CD4-positive, alpha-beta T cell treated with Interferon alpha-2 for 1 hour (primary cell): ENCODE results near the gene MAP3K21.

Source experiments
- DNase-seq, 2 donors: peaks; one replicate each; pipeline ENCODE4 v3.0.0-alpha.2; 2020 to 2022

MAP3K21 gene

DNA sequence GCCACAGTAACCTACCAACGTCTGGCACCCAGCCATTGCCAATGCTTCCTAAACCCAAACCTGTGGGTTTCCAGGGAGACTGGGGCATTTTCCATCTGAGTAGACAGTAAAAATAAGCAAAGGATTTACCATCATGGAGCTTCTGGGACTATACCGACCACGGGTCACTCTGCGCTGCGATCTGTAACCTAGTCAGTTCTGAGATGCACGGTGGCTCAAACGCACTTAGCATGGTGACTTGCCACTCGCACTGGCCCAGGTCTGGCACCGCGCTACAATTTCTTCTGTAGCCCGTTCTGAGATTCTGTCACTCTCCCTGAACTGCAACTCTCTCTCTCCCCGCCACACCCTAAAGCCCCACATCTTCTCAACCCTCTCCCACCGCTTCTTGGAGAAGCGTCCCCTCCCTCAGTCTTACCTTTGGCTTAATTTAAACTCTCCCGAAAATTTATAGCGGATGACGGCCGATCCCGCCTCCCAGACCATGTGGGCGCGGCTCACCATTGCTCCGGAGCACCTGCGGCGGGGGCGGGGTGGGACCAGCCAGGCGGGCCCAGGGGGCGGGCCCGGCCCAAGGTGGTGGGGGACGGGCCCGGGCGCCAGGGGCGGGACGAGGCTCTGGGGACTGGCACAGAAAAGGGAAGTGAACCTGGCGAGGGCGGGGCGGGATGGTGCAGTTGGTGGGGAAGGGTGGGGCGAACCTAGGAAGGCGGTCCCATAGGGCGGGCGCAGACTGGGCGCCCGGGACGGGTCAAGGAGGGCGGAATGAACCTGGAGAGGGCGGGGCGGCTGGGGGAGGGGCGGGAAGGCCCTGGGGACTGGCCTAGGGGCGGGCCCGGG is 493 bp upstream of the MAP3K21 start:
- DNase-seq, result peak; percentile 94

DNA sequence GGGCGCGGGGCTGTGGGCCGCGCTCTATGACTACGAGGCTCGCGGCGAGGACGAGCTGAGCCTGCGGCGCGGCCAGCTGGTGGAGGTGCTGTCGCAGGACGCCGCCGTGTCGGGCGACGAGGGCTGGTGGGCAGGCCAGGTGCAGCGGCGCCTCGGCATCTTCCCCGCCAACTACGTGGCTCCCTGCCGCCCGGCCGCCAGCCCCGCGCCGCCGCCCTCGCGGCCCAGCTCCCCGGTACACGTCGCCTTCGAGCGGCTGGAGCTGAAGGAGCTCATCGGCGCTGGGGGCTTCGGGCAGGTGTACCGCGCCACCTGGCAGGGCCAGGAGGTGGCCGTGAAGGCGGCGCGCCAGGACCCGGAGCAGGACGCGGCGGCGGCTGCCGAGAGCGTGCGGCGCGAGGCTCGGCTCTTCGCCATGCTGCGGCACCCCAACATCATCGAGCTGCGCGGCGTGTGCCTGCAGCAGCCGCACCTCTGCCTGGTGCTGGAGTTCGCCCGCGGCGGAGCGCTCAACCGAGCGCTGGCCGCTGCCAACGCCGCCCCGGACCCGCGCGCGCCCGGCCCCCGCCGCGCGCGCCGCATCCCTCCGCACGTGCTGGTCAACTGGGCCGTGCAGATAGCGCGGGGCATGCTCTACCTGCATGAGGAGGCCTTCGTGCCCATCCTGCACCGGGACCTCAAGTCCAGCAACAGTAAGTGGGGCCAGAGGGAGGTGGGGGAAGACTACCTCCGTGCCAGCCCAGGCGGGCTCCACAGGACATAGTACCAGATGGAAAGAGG is 808 bp downstream of the MAP3K21 start:
- peak; percentile 5 to 27 for DNase-seq

DNA sequence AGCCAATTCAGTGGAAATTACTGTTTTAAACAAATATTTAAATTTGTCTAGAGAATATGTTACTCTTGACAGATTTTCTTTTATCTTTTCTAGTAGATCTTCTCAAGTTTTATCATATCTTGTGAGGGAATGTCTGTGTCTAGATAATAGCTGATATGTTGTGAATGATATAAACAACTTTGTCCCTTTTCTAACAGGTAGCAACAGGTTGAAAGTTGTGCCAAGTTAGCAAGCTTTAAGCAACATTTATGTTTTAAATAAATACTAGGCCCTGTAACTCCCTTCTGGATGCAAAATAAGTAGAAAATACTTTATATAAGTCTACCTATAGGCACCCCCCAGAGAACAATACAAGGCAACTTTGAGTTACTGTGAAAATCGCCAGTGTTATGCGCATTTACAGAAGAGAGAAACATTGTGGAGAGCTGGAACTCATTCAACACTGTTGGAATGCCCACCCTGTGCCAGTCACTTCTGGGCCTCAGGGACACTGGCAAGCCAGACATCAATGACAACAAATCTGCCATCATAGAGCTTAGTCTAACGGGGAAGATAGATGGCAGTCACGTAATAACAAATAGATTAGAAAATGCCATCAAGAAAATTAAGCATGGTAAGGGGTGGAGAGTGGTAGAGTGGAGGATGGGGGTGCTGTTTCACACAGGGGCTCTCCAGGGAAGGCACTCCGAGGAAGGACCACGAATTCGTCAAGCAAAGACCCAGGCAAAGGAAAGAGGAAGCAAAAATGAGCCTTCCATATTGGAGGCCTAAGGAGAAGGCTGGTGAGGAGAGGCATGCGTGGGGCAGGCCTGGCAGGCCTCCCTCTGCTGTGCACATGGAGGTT is 4.4 kb downstream of the MAP3K21 start:
- no peak for DNase-seq

DNA sequence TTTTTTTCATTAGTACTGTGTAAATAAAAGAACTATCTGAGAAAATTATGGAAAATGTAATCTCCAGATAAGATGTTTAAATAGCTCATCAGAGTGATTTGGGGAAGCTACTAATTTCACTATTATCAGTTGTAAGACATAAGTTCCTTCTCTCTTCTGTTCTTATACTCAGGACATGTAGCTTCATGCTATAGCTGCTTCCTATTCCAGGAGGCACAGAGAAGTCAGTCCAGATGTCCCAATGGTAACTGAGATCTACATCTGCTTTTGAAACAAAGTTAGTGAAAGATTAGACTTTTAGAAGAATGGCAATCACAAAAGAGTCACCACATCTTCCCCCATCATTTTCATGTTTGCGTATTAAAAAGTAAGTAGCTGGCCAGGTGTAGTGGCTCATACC is 5.6 kb downstream of the MAP3K21 start:
- no peak for DNase-seq

DNA sequence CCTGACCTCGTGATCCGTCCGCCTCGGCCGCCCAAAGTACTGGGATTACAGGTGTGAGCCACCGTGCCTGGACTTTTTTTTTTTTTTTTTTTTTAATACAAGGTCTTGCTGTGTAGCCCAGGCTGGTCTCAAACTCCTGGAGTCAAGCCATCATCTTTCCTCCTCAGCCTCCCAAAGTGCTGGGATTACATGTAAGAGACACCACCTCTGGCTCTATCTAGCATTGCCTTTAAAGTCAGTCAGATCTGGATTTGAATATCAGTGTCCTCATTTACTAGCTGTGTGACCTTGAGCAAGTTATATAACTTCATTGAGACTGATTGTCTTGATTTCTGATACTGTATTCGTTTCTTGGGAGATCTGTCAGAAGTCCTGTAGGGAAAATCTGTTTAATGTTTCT is 6.6 kb downstream of the MAP3K21 start:
- no peak for DNase-seq

DNA sequence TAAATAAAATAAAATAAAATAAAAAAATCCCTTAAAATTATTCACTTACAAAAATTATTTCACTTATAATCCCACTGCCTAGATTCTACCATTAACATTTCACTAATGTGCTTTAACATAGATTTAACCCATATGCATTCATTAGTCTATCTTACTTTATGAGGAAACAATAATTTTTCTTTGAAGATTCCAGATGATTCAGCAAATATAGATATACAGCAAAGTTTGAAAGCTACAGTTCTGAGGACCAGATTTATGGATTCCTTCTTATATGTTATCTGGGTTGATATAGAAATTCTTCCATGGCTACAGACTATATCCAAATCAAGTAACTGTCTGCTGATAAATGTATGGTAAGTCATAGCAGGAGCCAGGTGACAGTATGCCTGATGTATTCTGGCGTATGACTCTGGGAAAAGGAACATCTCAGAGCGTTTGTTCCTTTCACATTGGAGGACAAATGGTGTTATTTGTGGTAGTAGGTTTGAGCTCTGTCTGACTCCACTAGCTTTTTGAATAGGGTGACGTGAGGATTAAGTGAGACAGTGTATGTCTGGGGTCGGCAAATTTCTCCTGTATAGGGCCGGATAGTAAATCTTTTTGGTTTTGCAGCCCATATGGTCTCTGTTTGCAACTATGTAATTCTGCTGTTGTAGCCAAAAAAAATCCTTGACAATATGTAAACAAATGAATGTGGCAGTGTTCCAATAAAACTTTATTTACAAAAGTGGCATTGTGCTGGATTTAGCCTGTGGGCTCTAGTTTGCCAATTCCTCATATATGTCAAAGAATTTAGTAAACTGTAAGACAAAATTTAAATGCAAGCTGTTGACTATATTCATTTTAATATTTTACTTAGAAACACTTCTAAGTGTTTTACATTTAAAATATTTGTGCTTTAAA is 9.3 kb downstream of the MAP3K21 start:
- DNase-seq, result no peak

DNA sequence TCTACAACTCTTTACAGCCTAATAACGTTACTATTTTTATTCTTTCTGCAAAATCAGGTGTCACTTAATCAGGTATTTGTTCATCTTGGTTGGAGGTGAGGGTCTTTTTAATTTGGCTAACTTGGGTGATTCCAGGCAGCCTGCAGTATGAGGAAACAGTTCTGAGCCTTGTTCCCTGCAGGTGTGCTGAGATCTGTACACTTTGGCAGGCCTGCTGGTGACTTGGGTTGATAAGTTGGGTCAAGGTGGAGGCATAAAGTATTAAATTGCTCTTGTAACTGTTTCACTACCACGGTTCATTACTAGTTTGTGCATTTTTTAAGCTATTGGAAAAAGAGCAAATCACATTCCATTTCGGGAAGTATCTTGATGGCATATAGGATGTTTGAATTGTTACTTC is 10.0 kb downstream of the MAP3K21 start:
- no peak for DNase-seq

DNA sequence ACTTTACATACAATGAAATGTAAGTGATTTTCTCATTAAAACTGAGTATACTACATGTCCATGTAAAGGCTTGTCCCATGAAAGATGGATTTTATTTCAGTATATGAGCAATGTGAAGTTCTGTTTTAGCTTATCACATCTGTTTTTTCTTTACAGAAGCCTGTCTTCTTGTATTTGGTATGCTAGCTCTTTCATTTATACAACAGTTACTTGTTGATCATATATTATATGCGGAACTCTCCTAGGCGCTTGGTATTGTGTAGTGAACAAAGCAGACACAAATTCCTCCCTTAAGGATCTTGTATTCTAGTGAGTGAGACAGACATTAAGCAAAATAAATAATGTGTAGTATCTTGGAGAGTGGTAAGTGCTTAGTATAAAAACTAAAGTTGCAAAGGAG is 10.6 kb downstream of the MAP3K21 start:
- no peak for DNase-seq

DNA sequence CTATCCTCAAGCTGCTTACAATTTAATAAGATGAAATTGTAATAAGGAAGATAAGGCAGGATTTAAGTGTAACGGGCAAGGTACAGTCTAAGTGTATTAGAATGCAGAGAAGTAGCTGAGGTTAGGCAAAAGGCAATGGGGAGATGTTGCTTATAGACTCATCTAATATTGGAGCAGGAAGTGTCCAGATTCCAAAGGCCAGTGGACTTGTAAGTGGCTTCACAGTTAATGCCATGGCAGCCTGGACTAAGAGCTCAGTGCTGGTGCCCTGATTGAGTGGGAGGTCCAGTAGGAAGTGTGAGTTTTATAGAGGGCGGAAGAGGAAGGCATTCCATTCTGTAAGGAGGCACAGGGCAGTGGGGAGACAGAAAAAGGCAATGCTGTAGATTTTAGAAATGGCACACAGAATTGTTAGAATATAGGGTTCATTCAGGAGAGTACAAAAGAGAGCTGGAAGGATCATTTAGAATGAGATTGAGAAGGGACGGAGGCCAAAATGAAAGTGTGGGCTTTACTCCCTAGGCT is 12.6 kb downstream of the MAP3K21 start:
- DNase-seq, result no peak

DNA sequence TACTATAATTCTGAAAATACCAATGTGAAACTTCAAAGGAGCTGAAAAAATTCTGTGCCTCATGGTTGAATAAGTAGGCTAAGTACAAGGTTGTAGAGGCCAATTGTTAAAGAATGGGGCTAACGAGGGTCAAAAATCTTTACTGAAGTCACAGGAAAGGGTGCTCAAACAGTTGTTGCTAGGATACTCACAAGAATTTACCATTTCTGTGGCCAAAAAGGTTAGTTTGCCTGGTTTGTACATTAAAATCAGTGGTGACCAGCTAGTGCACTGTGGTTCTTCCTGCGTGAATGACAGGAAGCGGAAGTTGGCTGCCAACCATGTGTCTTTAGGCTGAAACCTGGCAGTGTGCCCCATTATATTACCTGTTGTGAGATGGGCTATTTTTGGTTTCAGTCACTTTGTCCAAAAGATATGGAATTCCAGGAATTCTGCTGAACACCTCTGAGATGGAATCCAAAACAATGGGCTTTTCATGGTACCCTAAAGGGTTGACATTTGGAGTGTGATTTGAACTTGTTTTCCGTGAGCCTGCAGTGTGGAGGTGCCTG is 13.5 kb downstream of the MAP3K21 start:
- no peak for DNase-seq

DNA sequence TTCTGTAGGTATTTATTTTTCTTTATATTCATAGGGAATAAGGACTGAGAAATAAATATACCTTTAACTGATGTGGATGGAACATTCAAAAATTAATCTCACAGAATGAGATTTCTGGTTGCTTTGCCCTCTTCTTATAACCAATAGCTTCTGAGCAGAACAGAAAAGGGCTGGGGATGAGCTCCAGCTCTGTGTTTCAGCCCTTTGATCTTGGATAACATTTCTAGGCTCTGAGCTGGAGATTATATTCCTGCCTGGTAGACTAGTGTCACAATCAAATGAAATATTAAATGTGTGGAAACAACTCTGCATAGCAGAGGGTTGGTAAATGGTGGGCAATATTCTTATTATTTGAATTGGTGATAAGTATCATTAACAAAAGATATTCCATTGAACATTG is 14.6 kb downstream of the MAP3K21 start:
- no peak for DNase-seq

DNA sequence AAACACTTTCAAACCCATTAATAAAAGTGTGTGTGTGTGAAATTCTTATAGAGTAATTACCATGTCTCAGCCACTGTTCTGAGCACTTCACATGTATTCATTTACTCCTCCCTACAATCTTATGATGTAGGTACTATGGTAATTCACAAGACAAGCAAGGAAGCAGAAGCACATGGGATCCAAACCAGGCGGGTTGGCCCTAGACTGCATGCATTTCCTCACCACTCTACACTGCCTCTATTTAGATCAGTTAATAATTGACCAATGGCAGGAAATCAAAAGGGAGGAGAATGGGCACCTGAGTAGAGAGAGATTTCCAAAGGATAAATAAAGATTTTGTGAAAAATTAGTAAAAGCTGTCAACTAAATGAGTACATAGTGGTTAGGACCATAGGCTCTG is 15.7 kb downstream of the MAP3K21 start:
- DNase-seq, result no peak

DNA sequence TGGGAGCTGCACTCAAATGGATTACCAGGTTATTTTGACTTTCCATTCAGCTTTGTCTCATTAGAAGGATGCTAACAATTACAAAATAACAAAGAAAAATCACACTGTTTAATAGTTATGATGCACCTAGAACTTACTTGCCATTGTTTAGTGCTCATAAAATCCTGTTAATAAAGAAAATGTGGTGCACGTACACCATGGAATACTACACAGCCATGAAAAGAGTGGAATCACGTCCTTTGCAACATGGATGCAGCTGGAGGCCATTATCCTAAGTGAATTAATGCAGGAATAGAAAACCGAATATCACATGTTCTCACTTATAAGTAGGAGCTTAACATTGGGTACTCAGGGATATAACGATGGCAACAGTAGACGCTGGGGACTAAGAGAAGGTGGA is 19.8 kb downstream of the MAP3K21 start:
- DNase-seq, result no peak

DNA sequence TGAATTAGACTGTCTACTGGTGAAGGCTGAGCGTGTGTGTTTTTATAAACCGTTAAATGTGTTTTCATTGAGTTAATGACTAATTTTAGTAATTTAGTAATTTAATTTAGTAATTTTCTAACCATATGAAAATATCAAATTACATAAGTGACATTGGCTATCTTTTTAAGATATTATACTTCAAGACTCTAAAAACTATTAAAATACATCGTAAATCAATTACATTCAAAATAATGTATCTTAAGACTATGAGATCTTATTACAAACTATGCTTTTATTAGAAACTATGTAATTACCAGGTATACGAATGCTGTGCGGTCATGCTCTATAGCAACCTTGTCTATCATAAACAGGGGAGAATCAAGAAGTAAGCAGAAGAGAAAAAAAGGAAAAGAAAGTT is 21.6 kb downstream of the MAP3K21 start:
- no peak for DNase-seq

DNA sequence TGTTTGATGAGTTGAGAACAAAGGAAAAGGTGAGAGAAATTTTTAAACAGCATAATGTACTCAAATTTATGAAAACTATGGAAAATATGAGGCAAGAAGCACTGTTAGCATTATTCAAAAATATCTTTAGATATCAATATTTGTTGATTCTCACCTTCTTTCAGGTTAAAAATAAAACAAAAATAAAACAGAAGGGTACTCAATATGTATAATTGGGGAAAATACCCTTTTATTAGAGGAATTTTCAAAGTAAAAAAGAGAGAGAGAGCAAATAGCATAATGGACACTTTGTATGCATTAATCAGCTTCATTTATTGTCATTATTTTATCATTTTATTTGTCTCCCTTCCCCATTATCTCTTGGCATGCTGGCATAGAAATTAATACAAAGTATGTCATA is 27.5 kb downstream of the MAP3K21 start:
- DNase-seq, result no peak

DNA sequence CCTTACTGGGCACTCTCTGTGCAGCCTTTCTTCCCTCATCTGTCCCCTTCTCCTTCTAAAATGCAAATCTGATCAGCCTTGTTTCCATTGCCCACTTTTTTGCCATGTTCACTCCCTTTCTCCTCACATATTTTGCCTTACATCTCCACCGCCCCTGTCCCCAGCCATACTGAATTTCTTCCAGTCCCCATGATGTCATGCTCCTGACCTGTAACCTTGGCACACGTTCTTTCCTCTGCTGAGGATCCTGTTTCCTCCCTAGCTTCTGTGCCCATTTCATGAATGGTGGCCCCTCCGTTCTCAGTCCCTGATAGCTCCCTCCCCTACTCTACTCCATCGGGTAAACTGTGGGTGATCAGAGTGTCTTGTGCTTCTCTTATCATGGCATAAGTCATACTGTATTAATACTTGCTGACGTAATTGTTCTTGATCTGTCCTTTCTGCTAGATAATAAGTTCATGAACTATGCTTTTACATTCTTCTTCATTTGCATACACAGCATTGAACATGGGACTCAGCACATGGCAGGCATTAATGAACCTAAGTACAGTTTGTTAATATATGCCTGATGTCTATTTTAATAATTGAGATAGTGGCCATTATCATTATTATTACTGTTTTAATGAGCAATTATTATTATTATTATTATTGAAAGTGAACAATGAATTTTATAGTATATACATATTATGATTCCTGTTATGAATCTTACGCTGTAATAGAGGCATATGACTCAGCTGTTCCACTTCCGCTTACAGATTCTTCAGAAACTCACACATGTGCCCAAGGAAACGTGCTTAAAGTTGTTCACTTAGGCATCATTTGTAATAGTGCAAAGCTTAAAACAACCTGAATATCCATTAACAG is 28.5 kb downstream of the MAP3K21 start:
- peak in 1 of 2 donors; percentile 13 for DNase-seq

DNA sequence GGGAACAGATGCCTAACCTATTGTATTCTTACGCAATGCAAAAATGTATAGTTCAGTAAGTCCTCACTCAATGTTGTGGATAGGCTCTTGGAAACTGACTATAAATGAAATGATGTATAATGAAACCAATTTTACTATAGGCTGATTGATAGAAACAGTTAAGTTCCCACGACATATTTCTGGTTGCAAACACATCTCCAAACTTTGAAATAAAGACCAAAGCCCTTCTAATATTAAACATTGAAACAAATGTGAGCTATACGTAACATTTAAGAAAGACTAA is 29.1 kb downstream of the MAP3K21 start:
- DNase-seq, result no peak

DNA sequence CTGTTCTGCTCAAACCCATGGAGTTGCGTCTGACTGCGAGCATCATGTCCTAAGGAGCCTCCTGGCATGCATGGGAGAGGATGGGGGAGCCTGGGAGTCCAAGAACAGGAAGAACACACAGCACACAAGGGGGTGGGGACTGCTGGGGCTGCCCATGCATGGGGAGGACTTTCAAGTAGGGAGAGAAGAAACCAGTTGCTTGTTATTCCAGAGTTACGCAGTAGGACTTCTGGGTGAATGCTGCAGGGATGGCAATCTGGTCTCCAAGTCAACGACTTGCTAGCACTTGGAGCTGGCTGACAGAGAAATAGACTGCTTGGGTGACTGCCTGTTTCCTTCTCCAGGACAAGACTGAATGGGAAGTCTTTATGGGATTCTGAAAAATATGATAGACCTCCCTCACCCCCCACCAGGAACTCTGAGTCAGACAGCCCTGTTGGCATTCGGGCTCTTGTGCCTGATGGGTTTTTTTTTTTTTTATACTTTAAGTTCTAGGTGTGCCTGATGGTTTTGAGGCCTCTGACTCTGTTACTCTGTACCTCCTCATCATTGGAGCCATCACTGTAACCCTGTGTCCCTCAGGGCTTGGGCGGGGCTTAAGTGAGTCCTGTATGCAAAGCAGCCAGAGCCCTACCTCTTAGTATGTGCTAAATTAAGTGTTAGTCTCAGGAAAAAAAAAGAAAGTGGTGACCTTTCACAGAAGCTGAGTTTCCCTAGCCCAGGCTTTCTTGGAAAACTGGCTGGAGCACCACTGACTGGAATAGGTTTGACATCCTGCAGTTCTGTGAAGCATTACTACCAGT is 30.3 kb downstream of the MAP3K21 start:
- no peak for DNase-seq

DNA sequence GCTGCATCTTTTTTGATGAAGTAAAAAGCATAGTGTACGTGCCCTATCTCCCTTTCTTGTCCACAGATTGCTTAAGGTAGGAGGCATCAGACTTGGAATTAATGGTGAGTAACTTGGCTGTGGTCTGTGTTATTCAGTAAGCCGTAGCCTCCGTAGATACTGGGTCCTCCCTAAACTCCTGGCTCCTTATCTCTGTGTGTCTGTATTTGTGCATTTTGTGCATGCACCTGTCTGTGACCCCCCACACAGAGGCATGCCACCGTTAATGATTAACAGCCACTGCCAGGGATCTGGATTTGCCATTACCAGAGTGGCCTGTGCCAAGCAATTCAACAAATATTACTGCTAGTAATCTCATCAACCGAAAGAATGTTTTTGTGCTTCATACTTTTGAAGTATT is 31.9 kb downstream of the MAP3K21 start:
- DNase-seq, result no peak

DNA sequence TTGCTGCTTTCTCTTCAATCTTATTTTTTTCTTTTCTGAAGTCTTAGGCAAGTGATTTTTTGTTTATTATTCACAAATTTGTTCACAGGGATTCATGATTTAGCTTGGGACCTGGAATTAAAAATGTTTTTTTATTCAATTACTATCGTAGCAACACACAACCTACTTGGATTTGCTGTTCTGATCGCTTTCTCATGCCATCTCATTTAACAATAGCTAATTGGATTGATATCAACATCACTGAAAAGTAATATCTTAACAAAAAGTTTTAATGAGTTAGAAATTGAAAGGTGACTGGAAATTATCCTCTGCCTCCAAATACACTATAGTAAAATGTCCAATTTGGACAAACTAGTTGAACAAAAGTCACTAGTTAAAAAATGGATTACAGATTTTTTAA is 32.4 kb downstream of the MAP3K21 start:
- DNase-seq, result no peak
